KOPT-K1 (cell line): ENCODE measurements around the gene KRI1.

Source experiments
- H3K27ac ChIP-seq: fragments of 200-600 bp; sonication (generic); 2 replicates; pipeline ENCODE4 v1.5.1; 2016; ENCODE audit warnings: antibody characterized with exemption, mild to moderate bottlenecking, low read depth, low read length; ENCODE audit not compliant: poor library complexity, severe bottlenecking
- H3K36me3 ChIP-seq: fragments of 200-600 bp; sonication (generic); 2 replicates; pipeline ENCODE4 v1.5.1; 2017; ENCODE audit warnings: antibody characterized with exemption, mild to moderate bottlenecking, low read length, moderate library complexity; ENCODE audit not compliant: insufficient read depth
- H3K9me3 ChIP-seq: fragments of 200-600 bp; sonication (generic); 2 replicates; pipeline ENCODE4 v1.5.1; 2017; ENCODE audit warnings: antibody characterized with exemption, low read length, mild to moderate bottlenecking; ENCODE audit not compliant: insufficient read depth, poor library complexity, severe bottlenecking

Gene KRI1

DNA sequence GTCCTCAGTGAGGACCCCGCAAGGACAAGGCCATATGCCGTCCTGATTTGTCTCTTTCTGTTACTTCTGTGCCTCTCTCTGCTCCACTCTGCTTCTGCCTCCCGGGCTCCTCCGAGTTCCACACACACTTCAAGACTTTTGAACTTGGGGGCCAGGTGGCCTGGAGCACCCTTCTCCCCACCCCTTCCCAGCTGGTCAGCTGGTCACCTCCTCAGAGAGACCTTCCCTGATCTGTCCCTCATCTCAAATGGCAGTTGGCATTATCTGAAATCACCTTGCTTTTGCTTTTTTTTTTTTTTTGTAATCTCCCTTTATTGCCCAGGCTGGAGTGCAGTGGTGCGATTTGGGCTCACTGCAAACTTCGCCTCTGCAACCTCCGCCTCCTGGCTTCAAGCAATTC, 46.4 kb downstream of the KRI1 start:
- H3K36me3 ChIP-seq = no peaks in the 10 kb centered on the region
- H3K9me3 ChIP-seq = no peaks in the 10 kb centered on the region
- no peak overlapping the region for H3K27ac ChIP-seq

DNA sequence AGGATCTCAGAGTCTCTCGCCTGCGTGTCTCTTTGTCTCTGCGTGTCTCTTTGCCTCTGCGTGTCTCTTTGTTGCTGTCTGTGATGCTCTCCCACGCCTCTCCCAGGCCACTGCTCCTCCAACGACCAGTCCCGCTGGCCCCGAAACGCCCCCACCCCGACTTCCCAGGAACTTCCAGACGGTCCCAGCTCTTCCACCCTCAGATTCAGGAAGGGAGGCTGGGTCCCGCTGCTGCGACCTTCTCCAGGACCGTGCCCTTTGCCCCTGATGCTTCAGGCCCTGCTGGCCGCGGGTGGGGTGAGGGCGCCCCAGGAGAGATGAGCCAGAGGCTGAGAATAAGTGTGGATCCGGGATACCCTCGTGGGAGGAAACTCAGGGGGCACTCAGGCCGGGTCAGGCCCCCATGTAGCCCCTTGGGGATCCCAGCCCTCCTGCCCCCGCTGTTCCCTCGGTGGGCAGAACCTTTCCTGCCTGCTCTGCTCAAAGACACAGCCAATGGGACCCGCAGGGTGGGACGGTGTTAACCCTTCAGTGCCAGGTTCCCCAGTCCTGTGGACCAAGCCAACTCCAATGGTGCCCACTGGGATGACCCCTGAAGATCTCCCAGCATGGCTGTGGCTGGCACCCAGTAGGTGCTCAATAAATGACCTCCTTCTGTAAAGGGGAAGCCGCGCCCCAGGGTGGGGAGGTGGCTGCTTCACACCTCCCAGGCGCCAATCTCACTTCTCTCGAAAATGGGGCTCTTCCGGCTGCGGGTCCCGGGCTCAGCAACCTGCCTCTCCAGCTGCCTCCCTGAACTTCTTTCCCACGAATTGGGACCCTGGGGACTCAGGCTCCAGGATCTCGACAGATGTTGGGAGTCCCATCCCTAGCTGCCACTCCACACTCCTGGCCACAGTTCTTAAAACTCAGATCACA, 47.1 kb downstream of the KRI1 start:
- Histone ChIP-seq H3K36me3 (no peaks in the 10 kb centered on the region), H3K27ac (no peak overlapping the region), H3K9me3 (no peaks in the 10 kb centered on the region)

DNA sequence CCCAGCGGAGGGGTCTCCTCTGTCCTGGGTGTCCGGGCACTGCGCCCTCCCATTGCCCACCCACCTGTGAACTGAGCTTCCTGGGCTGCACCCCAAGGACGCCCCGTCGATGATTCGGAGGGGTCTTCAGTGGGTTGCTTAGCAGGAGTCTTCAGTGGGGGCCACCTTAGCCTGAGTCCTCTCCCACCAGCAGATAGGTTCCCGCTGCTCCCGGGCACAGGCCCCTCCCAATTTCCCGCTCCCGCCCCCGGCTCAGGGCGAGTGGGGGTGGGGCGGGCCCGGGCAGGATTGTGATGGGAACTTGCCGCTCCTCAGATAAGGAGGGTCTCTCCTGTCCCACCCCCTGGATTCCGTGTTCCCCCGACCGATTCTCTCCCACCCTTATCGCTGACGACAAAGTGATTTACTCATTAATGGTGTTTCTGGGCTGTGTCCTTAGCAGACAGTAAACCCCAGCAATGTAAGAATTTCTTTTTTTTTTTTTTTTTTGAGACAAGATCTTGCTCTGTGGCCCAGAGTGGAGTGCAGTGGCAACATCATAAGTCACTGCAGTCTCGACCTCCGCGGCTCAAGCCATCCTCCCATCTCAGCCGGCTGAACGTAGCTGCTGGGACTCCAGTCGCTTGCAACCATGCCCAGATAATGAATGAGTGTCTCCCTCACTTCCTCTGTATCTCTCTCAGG, 47.9 kb downstream of the KRI1 start:
- Histone ChIP-seq H3K9me3 (no peaks in the 10 kb centered on the region), H3K27ac (no peak overlapping the region), H3K36me3 (no peaks in the 10 kb centered on the region)

- Histone ChIP-seq H3K9me3 (no peaks in the 10 kb centered on the region), H3K36me3 (no peaks in the 10 kb centered on the region), H3K27ac (no peak within 1 kb of the TSS)
Measured at GRCh38 chr19:10517361-10517759, 48.5 kb downstream of the KRI1 start, which contains the start of gene S1PR5. Gene S1PR5 (minus strand): TSS chr19:10517447. CDS start chr19:10515011, 2,436 bp downstream.

GRCh38 chr19:10516671-10517286, 49.0 kb downstream of the KRI1 start:
- Histone ChIP-seq H3K9me3 (no peaks in the 10 kb centered on the region), H3K27ac (no peak overlapping the region), H3K36me3 (no peaks in the 10 kb centered on the region)

DNA sequence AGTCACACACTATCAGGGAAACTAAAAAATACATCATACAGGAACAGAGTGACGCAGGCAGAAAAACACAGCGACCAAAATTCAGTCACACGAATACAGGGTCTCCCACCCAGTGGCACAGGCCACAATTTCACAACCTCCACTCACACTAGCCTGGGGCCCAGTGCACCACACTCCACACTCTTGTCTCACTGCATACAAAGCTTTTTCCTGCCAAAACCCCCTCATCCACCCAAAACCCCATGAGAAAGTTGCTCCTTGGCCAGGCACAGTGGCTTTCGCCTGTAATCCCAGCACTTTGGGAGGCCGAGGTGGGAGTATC, 49.8 kb downstream of the KRI1 start:
- H3K36me3 ChIP-seq = no peaks in the 10 kb centered on the region
- H3K27ac ChIP-seq = no peak overlapping the region
- H3K9me3 ChIP-seq = no peaks in the 10 kb centered on the region

DNA sequence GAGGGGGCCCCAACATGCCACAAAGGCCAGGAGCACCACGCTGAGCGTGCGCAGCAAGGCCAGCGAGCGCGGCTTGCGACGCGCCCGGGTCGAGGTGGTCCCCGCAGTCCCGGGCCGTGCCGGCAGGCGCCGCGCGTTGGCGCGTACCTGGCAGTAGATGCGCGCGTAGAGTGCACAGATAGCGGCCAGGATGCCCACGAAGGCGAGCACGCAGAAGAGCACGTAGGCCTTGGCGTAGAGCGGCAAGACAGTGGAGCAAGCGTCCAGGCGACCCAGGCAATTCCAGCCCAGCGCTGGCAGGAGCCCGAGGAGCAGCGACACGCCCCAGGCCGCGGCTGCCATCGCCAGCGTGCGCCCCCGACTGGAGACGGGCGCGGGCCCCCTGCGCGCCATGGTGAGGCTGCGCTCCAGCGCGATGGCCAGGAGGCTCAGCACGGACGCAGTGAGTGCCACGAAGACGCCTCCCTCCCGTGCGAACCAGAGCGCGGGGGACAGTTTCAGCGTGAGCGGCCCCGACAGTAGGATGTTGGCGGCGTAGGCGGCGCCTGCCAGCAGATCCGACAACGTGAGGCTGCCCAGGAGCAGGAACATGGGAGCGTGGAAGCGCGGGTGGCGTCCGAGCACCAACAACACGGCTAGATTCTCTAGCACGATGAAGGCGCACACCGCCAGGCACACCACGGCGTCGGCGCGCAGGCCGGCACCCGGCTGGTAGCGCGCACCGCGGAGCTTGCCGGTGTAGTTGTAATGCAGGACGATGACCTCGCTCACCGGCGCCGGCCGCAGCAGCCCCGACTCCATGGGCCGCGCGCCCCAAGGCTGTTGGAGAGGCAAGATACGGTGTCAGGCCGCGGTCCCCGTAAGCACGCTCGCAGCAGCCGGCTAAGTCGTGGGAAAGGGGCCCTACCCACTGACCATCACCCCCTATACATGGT, 51.3 kb downstream of the KRI1 start:
- H3K9me3 ChIP-seq = no peaks in the 10 kb centered on the region
- no peak overlapping the region for H3K27ac ChIP-seq
- no peaks in the 10 kb centered on the region for H3K36me3 ChIP-seq

DNA sequence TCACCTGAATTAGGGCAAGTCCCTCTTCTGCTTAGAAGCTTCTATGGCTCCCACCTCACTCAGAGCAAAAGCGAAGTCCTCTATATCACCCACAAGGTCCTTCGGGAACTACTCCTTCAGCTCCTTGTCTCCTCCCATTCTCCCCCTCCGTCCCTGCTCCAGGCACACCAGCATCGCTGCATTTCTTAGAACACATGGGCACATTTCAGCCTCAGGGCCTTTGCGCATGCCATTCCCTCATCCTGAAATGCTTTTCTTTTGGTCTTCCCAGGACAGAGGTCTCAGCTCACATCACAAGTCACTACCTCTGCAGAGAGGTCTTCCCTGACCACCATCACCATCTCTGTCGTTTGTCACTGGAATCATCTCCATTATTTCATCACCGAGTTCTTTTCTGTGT, 52.6 kb downstream of the KRI1 start:
- Histone ChIP-seq H3K36me3 (no peaks in the 10 kb centered on the region), H3K27ac (no peak overlapping the region), H3K9me3 (no peaks in the 10 kb centered on the region)

DNA sequence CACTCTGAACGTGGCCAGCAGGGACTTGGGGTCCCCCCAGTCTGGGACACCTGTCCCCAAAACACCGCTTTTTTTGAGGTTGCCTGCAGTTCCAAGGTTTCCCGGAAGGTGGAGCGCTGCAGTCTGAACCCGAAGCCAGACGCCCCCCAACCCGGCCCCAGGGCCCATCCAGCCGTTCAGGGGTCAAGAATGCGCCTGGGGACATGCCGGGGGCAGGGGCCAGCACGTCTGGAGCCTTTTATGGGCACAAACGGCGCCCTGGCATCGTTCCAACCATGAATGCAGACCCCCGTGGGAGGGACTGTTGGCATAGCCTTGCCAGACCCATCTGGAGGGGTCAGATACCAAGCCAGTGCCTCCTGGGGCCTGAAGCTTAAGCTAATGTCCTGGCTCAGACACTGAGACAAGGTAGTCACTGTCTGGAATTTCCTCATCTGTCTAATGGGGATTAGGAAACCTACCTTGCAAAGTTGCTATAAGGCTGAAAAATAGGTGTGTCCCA, 55.5 kb downstream of the KRI1 start:
- Histone ChIP-seq H3K36me3 (no peaks in the 10 kb centered on the region), H3K27ac (no peak overlapping the region), H3K9me3 (no peaks in the 10 kb centered on the region)

DNA sequence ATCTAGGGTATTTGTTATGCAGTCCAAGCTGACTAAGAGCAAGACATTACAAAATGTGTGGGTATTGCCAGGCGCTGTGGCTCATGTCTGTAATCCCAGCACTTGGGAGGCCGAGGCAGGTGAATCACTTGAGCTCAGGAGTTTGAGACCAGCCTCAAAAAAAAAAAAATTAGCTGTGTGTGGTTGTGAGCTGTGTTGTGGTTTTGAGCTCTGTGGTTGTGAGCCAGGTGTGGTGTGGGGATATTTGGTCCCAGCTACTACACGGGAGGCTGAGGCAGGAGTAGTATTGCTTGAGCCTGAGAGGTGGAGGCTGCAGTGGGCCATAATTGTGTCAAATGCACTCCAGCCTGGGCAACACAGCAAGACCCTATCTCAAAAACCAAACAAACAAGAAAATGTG, 57.1 kb downstream of the KRI1 start:
- no peak overlapping the region for H3K27ac ChIP-seq
- H3K9me3 ChIP-seq = no peaks in the 10 kb centered on the region
- H3K36me3 ChIP-seq = no peaks in the 10 kb centered on the region

- Histone ChIP-seq H3K9me3 (no peaks in the 10 kb centered on the region), H3K36me3 (no peaks in the 10 kb centered on the region), H3K27ac (no peak overlapping the region)
Measured at GRCh38 chr19:10508036-10508435, 57.8 kb downstream of the KRI1 start.

DNA sequence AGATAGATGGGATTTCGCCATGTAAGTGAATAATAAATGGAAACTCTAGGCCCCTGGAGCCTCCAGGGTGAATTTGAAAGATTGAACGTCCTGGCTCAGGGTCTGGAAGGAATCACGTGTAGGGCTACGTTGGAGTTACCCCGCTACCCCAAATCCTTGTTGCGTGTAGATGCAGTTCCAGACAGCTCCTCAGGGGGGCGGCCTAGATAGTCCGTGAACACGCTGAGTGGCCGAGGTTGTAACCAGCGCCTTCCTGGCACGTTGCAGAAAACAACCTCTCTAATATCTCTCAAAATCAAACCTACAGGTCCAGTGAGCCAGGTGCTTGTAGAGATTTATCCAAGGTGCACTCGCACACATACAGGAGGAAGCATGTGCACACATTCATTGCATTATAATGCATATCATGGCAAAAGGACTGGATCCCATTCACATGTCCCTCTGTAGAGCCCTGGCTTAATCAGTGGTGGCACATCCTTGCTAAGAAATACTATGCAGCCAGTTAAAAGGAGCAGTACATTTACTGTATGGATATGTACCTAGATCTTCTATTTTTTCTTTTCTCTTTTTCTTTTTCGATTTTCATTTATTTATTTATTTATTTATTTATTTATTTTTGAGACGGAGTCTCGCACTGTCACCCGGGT, 60.1 kb downstream of the KRI1 start:
- H3K36me3 ChIP-seq = no peaks in the 10 kb centered on the region
- H3K27ac ChIP-seq = no peak overlapping the region
- no peaks in the 10 kb centered on the region for H3K9me3 ChIP-seq
